Transverse colon (tissue), 4 donors: Measurements from ENCODE around the gene ANKS1A. TPM values are rescaled to one million over a fixed set of nuclear protein-coding genes. Genes with fewer than 3 reads are reported as not detected.
"Not testable (repeated sequence)": the region's sequence is repeated elsewhere in the genome, so short reads cannot be mapped to it uniquely, and the experiment has no call there.

Experiments
- DNase-seq: peaks from one replicate; pipeline ENCODE4 v3.0.0-alpha.2; 2019
- H3K27ac ChIP-seq, 4 donors: fragments of 200-600 bp; sonication (generic); 2 replicates each; pipeline ENCODE4 v1.5.1; 2016 to 2018; ENCODE audit warnings: inconsistent platforms in 4 of 4
- H3K27me3 ChIP-seq: fragments of 200-600 bp; sonication (generic); 2 replicates; pipeline ENCODE4 v1.5.1; 2017; ENCODE audit warnings: inconsistent platforms
- H3K36me3 ChIP-seq, 4 donors: fragments of 200-600 bp; sonication (generic); 2 replicates each; pipeline ENCODE4 v1.5.1; 2017 to 2019; ENCODE audit warnings: inconsistent platforms in 4 of 4
- H3K4me1 ChIP-seq, 4 donors: fragments of 200-600 bp; sonication (generic); 2 replicates each; pipeline ENCODE4 v1.5.1; 2017 to 2020; ENCODE audit warnings: inconsistent platforms in 4 of 4
- H3K4me3 ChIP-seq, 4 donors: fragments of 200-600 bp; sonication (generic); 1 replicate in 1 of 4; 2 replicates in 3 of 4; pipeline versions ENCODE4 v1.5.1 to v1.6.1; 2017 to 2019; ENCODE audit warnings: inconsistent platforms in 4 of 4
- H3K9me3 ChIP-seq, 2 donors: fragments of 200-600 bp; sonication (generic); 2 replicates each; pipeline ENCODE4 v1.5.1; 2017 to 2019; ENCODE audit warnings: inconsistent platforms in 2 of 2
- EP300 ChIP-seq: sonication (generic); formaldehyde crosslinking; IDR thresholded peaks from one replicate; pipeline ENCODE4 v1.6.1; 2017; ENCODE audit warnings: antibody characterized with exemption, low read depth
- POLR2A ChIP-seq: fragments of 450-650 bp; IDR thresholded peaks from one replicate; pipeline ENCODE4 v1.6.1; 2016; ENCODE audit warnings: antibody characterized with exemption, mild to moderate bottlenecking, moderate library complexity
- POLR2AphosphoS5 ChIP-seq, 3 donors: sonication (generic); formaldehyde crosslinking; IDR thresholded peaks; one replicate each; pipeline ENCODE4 v1.6.1; 2016; ENCODE audit warnings: antibody characterized with exemption in 3 of 3
- WGBS, 2 donors: methylation state at CpG; one replicate each; pipeline ENCODE4 v1.1.5; 2018; ENCODE audit warnings: low coverage in 1 of 2; 5-methylcytosine and 5-hydroxymethylcytosine counted together
- in situ Hi-C, 4 donors: fragments of 200-750 bp; cut with MboI; loops; one replicate each; pipeline versions ENCODE4 v1.15.0 to v1.15.1; 2017; ENCODE audit warnings: low sequenced_read_pairs in 3 of 4, low pct_ligation_motif_present in 1 of 4, low pct_unique_long_range_greater_than_20kb in 1 of 4
- intact Hi-C: fragments of 100-400 bp; cut with DNase I; formaldehyde crosslinking; loops from one replicate; pipeline ENCODE4 v1.15.1; 2023; ENCODE audit warnings: low total_unique reads
- total RNA-seq, 4 donors: library from RNA; depleted of rRNA; stranded (reverse); fragments of >200 nt; gene quantifications; one replicate each; pipeline ENCODE4 v1.1.0, GENCODE V29; 2016
- TF ChIP-seq, protein P1 (sequence below), 5 experiments: fragments of 200-600 bp in 3 of 5; fragments of 450-650 bp in 2 of 5; sonication (generic) in 3 of 5; IDR thresholded peaks; 1 replicate in 2 of 5; 2 replicates in 3 of 5; pipeline ENCODE4 v1.5.1; 2016 to 2017; ENCODE audit warnings: antibody characterized with exemption in 5 of 5, inconsistent platforms in 3 of 5, mild to moderate bottlenecking in 2 of 5, moderate library complexity in 1 of 5

Gene ANKS1A
- total RNA-seq, 4 donors from 2014 or later = 37.5 to 44.0 (median 38.9) TPM

DNA sequence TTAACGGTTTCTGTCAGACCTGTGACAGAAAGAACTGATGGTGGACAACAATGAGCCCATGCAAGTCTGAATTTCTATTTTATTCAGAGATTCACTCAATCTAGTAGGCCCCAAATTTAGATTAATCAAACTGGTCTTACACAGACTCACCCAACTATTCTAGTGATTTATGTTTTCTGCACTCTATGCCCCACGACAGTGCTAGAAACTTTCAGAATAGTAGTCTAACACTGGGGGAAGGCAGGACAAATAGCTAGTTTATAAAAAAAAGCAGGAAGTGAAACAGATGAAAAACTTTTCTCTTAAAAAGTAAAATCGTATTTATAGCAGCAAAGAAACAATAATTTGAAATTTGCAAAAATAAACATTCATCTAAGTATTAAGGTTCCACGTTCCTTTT is 247.1 kb downstream of the ANKS1A start:
- Histone ChIP-seq H3K4me3 (no peak overlapping the region), H3K4me1 (peaks cover 0 to 19% (median 10%) of the 10 kb centered on the region in 4 donors), H3K9me3 (no peaks in the 10 kb centered on the region), H3K27me3 (no peaks in the 10 kb centered on the region), H3K36me3 (no peaks in the 10 kb centered on the region), H3K27ac (no peak overlapping the region)
- intact Hi-C loops = no loop called here
- TF ChIP-seq POLR2AphosphoS5 (IDR thresholded peaks at IDR 0.05) = no peak
- TF ChIP-seq, protein P1, sequence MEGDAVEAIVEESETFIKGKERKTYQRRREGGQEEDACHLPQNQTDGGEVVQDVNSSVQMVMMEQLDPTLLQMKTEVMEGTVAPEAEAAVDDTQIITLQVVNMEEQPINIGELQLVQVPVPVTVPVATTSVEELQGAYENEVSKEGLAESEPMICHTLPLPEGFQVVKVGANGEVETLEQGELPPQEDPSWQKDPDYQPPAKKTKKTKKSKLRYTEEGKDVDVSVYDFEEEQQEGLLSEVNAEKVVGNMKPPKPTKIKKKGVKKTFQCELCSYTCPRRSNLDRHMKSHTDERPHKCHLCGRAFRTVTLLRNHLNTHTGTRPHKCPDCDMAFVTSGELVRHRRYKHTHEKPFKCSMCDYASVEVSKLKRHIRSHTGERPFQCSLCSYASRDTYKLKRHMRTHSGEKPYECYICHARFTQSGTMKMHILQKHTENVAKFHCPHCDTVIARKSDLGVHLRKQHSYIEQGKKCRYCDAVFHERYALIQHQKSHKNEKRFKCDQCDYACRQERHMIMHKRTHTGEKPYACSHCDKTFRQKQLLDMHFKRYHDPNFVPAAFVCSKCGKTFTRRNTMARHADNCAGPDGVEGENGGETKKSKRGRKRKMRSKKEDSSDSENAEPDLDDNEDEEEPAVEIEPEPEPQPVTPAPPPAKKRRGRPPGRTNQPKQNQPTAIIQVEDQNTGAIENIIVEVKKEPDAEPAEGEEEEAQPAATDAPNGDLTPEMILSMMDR (IDR thresholded peaks at IDR 0.05) = no peak
- no peak for TF ChIP-seq POLR2A
- no peak for TF ChIP-seq EP300
- whole genome bisulfite sequencing, 2 donors = 60 to 67% methylated on average over 3 to 4 of the region's 4 CpGs
- in situ Hi-C loops = loop anchor here in 2 of 4 donors (5.0 to 10.0 kb wide), 2 partner anchors 149 to 151 kb away; no protein-coding TSS in a partner anchor
- no peak for DNase-seq

DNA sequence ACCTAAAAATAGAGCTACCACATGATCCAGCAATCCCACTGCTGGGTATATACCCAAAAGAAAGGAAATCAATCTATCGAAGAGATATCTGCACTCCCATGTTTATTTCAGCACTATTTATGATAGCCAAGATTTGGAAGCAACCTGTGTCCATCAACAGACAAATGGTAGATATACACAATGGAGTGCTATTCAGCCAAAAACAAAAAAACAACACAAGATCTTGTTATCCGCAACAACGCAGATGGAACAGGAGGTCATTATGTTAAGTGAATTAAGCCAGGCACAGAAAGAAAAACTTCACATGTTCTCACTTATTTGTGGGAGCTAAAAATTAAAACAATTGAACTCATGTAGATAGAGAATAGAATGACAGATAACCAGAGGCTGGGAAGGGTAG is 249.1 kb downstream of the ANKS1A start:
- H3K27me3 ChIP-seq, DNase-seq, intact Hi-C loops, H3K9me3 ChIP-seq, H3K4me3 ChIP-seq, H3K36me3 ChIP-seq, H3K27ac ChIP-seq: not testable (repeated sequence)
- in situ Hi-C loops = loop anchor here in 2 of 4 donors (5.0 to 10.0 kb wide), 2 partner anchors 151 to 153 kb away; no protein-coding TSS in a partner anchor
- WGBS, 2 donors = 69 to 82% methylated on average over 2 to 3 of the region's 3 CpGs
- H3K4me1 ChIP-seq = peaks cover 0 to 23% (median 13%) of the 10 kb centered on the region in 4 donors

- Histone ChIP-seq H3K9me3 (no peaks in the 10 kb centered on the region), H3K4me3 (no peak overlapping the region), H3K27me3 (no peaks in the 10 kb centered on the region), H3K4me1 (peaks cover 0 to 23% (median 13%) of the 10 kb centered on the region in 4 donors), H3K27ac (no peak overlapping the region), H3K36me3 (no peaks in the 10 kb centered on the region)
- in situ Hi-C loops = loop anchor here in 2 of 4 donors (5.0 to 10.0 kb wide), 2 partner anchors 152 to 155 kb away; no protein-coding TSS in a partner anchor
- intact Hi-C loops = no loop called here
- TF ChIP-seq, protein P1 (IDR thresholded peaks at IDR 0.05) = no peak
- no peak for TF ChIP-seq EP300
- DNase-seq = no peak
- 26 to 34% methylated on average over 2 of the region's 2 CpGs for WGBS, 2 donors
Observed at GRCh38 chr6:35139470-35139869, 250.4 kb downstream of the ANKS1A start.

DNA sequence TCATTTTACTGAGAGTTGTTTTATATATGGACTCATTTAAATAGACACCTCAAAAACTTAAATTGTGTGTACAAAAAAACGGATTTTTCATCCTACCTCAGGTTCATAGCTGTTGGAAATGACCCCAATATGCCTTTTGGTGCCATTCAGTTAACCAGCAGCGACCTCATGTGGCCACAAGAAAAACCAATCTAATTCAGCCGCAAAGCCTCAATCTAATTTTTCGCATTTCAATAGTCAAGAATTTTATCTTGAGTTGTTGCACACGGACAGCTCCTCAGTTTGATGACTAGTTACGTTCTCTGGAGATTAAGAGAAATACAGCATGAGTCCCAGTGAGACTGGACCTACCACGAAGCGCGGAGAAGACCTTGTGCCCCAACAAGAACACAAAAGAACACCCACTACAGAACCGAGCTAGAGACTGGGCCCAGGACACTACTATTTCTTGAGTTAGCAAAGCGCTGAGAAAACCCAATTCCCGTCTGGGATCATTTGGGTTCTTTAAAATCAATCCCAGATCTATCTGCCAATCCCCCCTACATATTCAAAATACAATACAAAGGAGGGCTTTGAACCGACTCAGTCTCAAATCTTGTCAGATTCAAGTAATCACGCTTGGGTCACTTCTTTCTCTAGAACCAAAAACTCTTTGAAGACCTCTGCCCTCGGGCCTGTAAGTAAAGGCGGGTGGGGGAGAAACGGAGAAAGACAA is 251.0 kb downstream of the ANKS1A start:
- TF ChIP-seq POLR2AphosphoS5 (IDR thresholded peaks at IDR 0.05) (no peak), POLR2A (no peak), EP300 (no peak)
- TF ChIP-seq, protein P1 (IDR thresholded peaks at IDR 0.05) = peak; percentile 80 to 91 (median 84)
- Histone ChIP-seq H3K27me3 (no peaks in the 10 kb centered on the region), H3K4me3 (no peak overlapping the region), H3K9me3 (no peaks in the 10 kb centered on the region), H3K27ac (no peak overlapping the region), H3K36me3 (no peaks in the 10 kb centered on the region), H3K4me1 (peaks cover 0 to 23% (median 13%) of the 10 kb centered on the region in 4 donors)
- in situ Hi-C loops (loop anchor here (5.0 to 10.0 kb wide), 4 partner anchors 105 to 155 kb away; no protein-coding TSS in a partner anchor), intact Hi-C loops (loop anchor here (2.0 to 10.0 kb wide), 2 partner anchors 105 to 153 kb away; no protein-coding TSS in a partner anchor)
- peak; percentile 58 for DNase-seq
- 39 to 56% methylated on average over 8 to 17 of the region's 17 CpGs for WGBS, 2 donors
